DMS53 (cell line): Measurements from ENCODE around the gene KRTAP2-4.
"Not testable (repeated sequence)": the region's sequence is repeated elsewhere in the genome, so short reads cannot be mapped to it uniquely, and the experiment has no call there.

ENCODE experiments used
- DNase-seq: peaks from one replicate; lab custom pipeline; 2025; lab: John Stamatoyannopoulos, UW

Gene KRTAP2-4

DNA sequence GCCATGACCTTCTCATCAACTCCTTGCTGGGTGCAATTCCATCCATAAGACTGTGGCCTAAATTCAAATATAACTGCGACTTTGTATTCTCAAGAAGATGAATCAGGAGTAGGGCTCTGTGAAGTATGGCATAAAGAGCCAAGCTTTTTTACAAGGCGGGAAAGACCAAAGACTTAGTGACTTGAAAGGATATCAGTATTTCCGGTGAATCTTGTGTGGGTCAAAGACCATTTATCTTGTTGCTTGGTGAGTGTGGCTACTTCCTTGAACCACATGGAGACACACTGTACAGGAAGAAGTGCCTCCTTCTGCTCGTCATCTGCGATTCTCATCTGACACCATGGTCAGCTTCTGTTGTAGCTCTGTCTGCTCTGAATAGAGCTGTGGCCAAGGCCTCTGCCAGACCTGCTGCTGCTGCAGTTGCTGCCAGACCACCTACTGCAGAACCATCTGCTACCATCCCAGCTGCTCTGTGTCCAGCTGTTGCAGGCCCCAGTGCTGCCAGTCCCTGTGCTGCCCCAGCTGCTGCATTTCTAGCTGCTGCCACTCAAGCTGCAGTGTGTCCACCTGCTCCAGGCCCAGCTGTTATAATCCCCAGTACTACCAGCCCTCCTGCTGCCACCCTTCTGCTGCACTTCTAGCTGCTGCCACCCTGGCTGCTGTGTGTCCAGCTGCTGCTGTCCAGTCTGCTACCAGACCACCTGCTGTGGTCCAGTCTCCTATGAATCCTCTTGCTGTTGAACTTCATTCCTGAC lies 6.1 kb upstream of the KRTAP2-4 start:
- DNase-seq: peak; percentile 66

DNA sequence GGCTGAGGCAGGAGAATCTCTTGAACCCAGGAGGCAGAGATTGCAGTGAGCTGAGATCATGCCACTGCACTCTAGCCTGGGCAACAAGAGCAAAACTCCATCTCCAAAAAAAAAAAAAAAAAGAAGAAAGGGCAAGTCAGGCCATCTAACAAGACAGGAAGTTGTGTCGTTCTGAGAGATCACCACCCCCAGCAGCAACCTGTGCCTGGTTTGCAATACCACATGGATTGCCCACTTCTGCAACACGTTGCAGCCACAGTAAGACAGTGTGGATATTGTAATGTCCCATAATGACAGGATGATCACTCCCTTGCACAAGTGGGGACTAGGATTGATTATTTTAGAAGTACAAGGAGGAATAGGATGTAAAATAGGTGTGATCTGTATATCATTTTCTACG lies 3.4 kb upstream of the KRTAP2-4 start:
- DNase-seq: no peak

DNA sequence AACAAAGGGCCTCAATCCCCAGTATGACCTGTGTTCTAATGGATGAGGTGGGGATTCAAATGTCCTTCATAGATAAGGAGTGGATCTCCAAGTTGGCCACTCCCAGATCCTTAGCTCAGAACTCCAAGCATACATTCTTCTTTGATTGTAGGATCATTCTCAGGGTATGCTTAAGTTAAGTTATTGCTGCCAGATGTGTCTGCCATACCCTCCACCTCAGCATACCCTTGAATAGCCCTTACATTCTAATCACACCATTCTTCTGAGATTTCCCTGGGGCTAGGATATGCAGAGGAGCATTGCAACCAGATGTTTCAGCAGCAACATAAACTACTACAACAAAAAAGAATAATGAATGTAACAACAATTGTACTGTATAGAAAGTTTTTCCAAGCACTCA lies 1.6 kb upstream of the KRTAP2-4 start:
- no peak for DNase-seq

DNA sequence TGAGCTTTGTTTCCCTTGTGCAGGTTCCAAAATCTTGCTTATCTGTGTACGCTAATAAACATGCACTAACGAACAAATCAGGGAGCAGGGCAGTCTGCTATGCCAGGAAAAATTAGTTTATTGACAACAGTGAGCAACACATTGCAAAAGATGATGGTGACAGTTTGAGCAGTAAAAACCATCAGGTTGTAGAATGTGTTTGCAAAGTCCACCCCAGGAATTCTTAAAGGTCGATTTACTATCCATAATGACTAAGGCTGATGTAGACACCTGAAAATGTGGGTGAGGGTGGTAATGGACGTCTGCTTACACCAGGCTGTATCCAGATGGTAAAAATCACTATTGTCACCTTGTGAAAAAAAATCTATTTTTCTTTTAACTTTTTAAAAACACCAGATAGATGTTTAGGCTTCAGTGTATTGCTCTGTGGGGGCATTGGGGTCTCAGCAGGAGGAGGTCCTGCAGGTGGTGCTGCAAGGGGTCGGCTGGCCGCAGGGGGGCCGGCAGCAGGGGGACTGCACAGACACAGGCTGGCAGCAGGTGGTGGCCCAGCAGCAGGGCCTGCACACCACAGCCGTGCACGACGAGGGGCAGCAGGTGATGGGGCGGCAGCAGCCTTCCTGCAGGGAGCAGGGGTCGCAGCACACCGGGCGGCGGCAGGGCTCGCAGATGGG lies 526 bp downstream of the KRTAP2-4 start:
- DNase-seq: not testable (repeated sequence)

DNA sequence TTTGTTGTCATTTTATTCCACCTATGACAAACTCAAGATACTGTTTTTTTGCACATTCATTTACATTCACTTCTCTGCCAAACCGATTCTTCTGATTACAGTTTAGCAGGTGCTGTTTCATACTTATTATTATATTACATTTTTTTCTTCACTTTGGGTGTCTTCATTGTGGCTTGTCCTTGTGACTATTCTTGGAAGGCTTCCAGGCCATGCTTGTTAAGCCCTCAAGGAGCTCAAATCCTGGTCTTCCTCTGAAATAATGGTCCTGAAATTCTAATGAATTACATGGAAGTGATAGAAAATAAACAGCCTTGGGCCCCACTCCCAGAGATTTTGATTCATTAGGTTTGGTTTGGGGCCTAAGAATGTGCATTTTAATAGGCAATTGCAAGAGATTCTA lies 1.4 kb downstream of the KRTAP2-4 start:
- no peak for DNase-seq

DNA sequence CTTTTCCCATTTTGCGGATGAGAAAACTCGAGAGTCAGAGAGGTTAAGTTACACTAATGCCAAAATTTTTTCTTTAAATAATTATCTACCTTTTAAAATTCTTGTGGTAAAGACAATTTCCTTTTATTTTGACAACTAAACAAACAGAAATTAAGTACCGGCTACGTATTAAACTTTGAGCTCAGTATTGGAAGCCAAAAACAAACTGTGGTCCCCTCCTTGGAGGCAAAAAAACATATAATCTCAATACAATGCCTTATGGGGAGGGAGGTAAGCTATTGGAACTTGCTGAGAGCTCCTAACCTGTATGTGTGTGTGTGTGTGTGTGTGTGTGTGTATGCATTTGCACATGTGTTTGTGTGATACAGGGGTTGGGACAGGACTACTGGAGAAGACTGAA lies 2.2 kb downstream of the KRTAP2-4 start:
- DNase-seq: no peak

DNA sequence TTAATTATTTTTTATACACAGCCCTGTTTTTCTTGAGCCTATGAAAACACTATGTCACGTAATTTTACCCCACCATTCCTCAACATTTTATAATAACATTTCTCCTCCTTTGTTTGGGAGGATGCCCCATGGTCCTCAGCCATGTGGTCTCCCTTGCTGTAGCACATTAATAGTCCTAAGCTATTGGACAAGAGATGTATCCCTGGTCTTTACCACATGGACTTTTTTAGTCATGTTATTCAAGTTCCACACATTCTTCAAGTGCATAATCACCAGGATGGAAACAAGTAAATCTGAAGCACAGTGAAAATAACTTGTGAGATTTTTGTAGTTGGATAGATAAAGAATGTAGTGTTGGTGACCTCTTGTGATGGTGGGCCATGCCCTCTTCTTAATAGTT lies 3.7 kb downstream of the KRTAP2-4 start:
- DNase-seq: no peak

DNA sequence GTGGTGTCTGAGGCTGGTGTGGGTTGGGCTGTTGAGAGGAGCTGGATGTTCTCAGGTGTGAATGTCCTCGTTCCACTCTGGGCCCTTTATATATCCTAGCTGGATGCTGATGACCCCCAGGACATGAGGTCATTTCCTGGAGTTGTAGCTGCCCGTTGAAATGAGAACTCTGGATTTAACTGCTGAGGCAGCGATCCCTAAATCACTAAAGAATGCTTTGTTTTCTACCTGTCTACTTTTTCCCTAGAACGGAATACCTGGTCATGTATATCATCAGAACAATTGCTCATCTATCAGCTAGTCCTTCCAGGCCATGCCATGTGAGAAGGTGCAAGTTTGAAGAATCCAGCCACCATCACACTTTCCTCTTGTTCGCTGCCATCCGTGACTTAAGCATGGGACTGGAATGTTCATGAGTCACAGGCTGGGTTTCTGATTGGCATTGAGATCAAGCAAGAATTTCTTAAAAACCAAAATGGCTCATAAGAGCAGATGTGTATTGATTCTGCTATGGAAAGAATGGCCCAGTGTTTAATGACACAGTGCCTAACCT lies 5.6 kb downstream of the KRTAP2-4 start, which contains the start of gene KRTAP2-3:
KRTAP2-3 (minus strand) TSS at position 63 of the 553 bp plus-strand sequence. CDS start 64 bp downstream, outside the sequence.
- DNase-seq: no peak

DNA sequence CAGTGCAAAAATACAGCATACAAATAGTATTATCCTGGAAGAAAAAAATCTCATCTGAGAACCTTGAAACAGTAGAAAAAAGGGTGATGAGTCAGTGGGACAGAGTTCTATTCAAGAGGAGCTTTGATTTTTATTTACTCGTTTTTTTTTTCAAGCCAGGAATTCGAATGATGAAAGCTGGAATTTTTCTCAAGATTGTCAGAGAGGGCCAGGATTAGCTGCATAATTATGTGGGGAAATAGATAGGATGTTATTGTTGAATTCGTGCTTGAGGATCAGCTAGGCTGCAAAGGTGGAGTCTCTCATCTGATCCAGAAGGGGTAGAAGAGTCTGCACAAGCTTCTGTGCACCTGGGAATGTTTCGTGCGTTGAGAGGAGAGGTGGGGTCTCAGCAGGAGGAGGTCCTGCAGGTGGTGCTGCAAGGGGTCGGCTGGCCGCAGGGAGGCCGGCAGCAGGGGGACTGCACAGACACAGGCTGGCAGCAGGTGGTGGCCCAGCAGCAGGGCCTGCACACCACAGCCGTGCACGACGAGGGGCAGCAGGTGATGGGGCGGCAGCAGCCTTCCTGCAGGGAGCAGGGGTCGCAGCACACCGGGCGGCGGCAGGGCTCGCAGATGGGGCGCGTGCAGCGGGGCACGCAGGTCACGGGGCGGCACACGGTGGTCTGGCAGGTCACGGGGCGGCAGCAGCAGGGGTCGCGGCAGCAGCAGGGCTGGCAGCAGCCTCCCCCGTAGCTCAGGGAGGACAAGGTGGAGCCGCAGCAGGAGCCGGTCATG lies 6.2 kb downstream of the KRTAP2-4 start:
- DNase-seq: peak; percentile 23

DNA sequence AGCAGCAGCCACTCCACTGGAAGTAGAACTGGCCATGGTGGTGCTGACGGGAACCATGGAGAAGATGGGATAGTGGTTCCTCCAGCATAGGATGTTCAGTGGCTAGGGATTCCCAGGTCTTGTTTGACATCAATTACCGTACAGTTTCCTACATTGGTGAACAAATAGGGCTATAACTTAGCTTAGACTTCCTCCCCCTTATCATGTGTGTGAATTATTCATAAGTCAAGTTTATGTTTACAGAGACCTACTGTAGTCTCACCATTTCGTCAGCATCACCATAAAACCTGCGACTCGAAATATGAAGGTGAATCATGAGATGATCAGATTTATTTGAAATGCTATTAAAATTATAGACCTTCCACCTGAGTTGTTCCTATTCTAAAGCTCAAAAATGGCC lies 6.9 kb downstream of the KRTAP2-4 start:
- no peak for DNase-seq

DNA sequence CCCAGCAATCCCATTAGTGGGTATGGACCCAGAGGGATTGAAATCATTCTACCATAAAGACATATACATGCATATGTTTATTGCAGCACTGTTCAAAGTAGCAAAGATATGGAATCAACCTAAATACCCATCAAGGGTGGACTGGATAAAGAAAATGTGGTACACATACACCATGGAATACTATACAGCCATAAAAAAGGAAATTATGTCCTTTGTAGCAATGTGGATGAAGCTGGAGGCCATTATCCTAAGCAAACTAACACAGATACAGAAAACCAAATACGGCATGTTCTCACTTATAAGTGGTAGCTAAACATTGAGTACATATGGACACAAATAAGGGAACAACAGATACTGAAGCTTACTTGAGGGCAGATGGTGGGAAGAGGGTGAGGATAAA lies 8.1 kb downstream of the KRTAP2-4 start:
- DNase-seq: no peak

DNA sequence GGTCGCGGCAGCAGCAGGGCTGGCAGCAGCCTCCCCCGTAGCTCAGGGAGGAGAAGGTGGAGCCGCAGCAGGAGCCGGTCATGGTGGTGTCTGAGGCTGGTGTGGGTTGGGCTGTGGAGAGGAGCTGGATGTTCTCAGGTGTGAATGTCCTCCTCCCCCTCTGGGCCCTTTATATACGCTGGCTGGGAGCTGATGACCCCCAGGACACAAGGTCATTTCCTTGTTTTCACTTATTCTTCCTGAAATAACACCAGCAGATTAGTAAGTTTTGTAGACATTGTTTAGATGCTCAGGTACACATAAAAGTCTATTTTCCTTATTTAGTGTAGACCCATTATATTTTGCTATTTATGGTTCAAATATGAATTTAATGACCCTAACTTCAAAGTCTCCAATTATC lies 10.5 kb downstream of the KRTAP2-4 start, which contains the start of gene KRTAP2-2:
KRTAP2-2 (minus strand) TSS at position 101 of the 400 bp plus-strand sequence; CDS start at position 82, 19 bp downstream.
- DNase-seq: not testable (repeated sequence)

DNA sequence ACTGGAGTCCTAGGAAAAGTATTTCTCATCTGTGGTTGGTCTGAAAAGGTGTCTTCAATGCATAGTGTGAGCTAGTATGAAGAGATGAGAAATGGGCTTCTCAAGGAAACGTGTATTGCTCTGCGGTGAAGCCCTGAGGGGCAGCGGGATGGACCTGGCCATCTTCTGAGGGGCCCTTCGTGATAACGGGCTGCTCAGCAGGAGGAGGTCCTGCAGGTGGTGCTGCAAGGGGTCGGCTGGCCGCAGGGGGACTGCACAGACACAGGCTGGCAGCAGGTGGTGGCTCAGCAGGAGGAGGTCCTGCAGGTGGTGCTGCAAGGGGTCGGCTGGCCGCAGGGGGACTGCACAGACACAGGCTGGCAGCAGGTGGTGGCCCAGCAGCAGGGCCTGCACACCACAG lies 11.1 kb downstream of the KRTAP2-4 start:
- DNase-seq: not testable (repeated sequence)

DNA sequence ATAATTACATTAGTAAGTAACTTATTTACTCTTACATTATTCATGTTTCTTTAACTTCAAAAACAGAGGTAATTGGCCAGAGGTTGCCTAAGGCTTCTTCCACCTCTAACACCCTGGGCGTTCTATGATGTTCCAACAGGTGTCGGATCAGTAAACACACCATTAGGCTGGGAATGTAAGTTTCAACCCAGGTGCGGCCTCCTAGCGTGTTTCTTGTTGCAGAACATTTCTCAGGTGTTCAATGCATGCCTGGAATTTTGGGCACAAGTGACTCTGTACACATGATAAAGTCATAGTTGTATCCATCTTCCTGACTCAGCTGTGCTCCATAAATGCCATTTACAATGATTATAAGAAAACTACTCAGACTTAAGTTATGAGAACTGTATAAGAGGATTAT lies 11.7 kb downstream of the KRTAP2-4 start:
- no peak for DNase-seq

DNA sequence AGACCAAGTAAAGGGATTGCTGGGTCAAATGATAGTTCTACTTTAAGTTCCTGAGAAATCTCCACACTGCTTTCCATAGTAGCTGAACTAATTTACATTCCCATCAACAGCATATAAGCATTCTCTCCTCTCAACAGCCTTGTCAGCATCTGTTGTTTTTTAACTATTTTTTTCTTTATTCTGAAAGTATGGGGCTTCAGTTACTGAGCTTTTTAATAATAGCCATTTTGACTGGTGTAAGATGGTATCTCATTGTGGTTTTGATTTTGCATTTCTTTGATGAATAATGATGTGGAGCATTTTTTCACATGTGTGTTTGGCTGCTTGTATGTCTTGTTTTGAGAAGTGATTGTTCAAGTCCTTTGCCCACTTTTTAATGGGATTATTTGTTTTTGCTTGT lies 13.1 kb downstream of the KRTAP2-4 start:
- DNase-seq: no peak

DNA sequence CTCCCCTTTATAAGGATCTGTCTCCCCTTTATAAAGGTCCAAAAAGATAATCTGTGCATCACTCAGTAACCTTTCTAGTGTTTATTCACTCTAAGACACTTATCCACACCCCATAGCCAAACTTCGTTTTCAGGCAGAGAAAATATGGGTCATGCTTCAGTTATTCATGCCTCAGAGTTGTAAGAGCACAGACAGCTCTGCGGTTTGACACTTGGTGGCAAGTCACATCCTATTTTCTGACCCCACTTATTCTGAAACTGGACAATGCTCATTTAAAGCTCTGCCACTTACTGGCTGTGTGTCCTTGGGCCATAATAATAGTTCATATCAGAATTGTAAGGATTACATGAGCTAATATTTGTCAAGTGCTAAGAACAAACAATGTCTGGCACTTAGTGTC lies 16.6 kb downstream of the KRTAP2-4 start:
- peak; percentile 8 for DNase-seq

DNA sequence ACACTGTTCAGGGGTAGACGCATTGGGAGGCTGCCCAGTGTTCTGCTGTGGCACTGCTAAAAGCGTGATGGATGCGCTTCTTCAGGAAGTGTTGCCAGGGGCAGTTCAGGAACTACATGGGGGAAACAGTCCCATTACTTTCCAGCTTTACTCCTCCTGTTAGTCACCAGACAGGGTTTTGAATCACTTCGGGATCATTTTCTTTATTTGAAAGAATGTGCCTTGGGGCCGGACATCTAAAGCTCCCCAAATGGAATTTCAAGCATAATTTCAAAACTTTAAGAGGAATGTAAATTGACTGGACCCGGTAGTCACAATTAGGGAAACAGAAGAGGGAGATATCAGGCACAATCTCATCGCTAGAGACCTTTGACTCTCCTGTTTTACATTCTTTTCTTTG lies 17.2 kb downstream of the KRTAP2-4 start:
- DNase-seq: no peak

DNA sequence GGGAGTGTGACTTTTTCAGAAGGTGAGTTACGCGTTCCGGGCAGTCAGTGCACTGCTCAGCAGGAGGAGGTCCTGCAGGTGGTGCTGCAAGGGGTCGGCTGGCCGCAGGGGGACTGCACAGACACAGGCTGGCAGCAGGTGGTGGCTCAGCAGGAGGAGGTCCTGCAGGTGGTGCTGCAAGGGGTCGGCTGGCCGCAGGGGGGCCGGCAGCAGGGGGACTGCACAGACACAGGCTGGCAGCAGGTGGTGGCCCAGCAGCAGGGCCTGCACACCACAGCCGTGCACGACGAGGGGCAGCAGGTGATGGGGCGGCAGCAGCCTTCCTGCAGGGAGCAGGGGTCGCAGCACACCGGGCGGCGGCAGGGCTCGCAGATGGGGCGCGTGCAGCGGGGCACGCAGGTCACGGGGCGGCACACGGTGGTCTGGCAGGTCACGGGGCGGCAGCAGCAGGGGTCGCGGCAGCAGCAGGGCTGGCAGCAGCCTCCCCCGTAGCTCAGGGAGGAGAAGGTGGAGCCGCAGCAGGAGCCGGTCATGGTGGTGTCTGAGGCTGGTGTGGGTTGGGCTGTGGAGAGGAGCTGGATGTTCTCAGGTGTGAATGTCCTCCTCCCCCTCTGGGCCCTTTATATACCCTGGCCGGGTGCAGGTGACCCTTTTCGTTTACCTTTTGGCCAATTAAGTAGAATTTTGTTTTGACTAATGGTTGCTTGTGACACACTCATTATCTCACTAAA lies 18.8 kb downstream of the KRTAP2-4 start, which contains the start of gene KRTAP2-1:
KRTAP2-1 (minus strand) TSS at position 582 of the 731 bp plus-strand sequence; CDS start at position 533, 49 bp downstream.
- DNase-seq: not testable (repeated sequence)

DNA sequence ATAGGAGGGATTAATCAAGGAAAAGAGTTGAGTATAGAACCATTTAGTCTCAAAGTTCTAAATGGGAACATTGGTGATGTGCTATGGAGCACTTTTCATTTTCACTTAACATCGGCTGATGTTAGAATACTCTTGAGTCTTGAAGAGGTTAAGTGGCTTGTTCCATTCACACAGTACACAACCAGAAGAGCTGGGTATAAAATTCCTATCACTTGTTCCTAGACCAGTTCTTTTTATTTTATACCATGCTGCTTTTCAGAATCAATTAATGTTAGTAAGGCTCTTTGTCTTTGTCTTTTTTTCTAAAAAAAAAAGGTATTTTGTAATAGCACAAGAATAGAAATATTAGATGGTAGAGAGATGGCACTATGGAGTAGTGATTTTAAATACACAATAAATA lies 22.7 kb downstream of the KRTAP2-4 start:
- DNase-seq: no peak

DNA sequence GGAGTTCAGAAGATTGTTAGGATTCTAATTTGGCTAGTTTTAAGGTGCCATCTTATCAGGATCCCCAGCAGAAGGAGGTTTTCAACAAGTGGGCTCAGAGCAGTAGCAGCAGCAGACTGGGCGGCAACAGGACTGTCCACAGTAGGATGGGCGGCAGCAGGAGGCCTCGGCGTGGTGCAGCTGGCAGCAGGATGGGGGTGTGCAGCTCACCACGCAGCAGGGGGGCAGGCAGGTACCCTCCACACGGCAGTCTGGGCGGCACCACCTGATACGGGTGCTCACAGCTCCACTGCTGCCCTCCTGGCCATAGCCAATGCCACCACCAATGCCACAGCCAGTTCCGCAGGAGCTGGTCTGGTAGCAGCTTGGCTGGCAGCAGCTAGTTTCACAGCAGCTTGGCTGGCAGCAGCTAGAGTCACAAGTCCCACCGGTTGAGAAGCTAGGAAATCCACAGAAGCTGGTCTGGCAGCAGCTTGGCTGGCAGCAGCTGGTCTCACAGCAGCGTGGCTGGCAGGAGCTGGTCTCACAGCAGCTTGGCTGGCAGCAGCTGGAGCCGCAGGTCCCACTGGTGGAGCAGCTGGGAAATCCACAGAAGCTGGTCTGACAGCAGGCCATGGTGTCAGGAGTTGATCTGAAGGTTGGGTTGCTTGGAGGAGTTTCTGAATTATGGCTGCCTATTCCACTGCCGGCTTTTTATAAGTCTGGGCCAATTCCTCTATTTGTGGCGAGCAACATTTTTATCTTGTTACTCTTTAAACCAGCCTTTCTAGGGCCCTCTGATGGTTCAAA lies 24.7 kb downstream of the KRTAP2-4 start, which contains the start of gene KRTAP1-1:
KRTAP1-1 (minus strand) TSS at position 668 of the 789 bp plus-strand sequence; CDS start at position 615, 53 bp downstream.
- peak; percentile 41 for DNase-seq
